AG09309 (cell line): ENCODE measurements around the gene RFFL.
"Not testable (repeated sequence)": the region's sequence is repeated elsewhere in the genome, so short reads cannot be mapped to it uniquely, and the experiment has no call there.

ENCODE experiments used
- DNase-seq: peaks from one replicate; pipeline ENCODE4 v3.0.0-alpha.2; 2010; ENCODE audit warnings: low read depth
- H3K4me3 ChIP-seq: 2 replicates; pipeline ENCODE4 v1.5.1; 2011; ENCODE audit warnings: mild to moderate bottlenecking, low read depth, low read length, moderate library complexity; ENCODE audit not compliant: control insufficient read depth
- TF ChIP-seq, protein P1 (sequence below): IDR thresholded peaks from 2 replicates; pipeline ENCODE4 v1.5.1; 2011; ENCODE audit warnings: mild to moderate bottlenecking, low read depth, low read length, inconsistent platforms; ENCODE audit not compliant: insufficient read depth, control insufficient read depth; ENCODE audit errors: missing control alignments

The RFFL gene

DNA sequence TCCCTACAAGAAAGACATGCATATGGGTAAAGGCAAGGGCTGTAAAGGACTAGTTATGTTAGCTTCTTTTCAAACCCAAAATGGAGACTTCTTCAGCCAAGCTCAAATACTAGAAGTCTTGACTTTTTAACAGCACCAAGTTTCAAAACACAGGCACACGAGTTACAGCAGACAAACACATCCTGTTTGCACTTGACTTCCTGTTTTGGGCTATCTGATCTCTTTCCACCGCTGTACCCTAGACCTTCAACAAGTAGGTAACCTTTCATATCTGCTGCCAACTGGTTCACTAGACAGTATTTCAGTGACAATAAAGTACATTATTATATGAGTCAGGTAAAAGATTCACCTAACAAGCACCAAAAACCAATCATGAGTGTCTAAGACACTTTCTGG is 12.3 kb downstream of the RFFL start:
- TF ChIP-seq, protein P1, sequence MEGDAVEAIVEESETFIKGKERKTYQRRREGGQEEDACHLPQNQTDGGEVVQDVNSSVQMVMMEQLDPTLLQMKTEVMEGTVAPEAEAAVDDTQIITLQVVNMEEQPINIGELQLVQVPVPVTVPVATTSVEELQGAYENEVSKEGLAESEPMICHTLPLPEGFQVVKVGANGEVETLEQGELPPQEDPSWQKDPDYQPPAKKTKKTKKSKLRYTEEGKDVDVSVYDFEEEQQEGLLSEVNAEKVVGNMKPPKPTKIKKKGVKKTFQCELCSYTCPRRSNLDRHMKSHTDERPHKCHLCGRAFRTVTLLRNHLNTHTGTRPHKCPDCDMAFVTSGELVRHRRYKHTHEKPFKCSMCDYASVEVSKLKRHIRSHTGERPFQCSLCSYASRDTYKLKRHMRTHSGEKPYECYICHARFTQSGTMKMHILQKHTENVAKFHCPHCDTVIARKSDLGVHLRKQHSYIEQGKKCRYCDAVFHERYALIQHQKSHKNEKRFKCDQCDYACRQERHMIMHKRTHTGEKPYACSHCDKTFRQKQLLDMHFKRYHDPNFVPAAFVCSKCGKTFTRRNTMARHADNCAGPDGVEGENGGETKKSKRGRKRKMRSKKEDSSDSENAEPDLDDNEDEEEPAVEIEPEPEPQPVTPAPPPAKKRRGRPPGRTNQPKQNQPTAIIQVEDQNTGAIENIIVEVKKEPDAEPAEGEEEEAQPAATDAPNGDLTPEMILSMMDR: no peak
- H3K4me3 ChIP-seq: no peak overlapping the region
- no peak for DNase-seq

DNA sequence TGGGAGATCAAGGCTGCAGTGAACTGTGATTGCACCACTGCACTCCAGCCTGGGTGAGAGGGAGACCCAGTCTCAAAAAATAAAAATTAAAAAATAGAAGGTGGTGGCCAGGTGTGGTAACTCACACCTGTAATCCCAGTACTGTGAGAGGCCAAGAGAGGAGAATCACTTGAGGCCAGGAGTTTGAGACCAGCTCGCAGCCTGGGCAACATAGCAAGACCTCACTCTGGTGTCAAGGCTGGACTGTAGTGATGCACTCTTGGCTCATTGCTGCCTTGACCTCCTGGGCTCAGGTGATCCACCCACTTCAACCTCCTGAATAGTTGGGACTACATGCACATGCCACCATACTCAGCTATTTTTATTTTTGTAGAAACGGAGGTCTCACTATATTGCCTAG is 13.3 kb downstream of the RFFL start:
- no peak overlapping the region for H3K4me3 ChIP-seq
- no peak for DNase-seq
- TF ChIP-seq, protein P1: no peak

DNA sequence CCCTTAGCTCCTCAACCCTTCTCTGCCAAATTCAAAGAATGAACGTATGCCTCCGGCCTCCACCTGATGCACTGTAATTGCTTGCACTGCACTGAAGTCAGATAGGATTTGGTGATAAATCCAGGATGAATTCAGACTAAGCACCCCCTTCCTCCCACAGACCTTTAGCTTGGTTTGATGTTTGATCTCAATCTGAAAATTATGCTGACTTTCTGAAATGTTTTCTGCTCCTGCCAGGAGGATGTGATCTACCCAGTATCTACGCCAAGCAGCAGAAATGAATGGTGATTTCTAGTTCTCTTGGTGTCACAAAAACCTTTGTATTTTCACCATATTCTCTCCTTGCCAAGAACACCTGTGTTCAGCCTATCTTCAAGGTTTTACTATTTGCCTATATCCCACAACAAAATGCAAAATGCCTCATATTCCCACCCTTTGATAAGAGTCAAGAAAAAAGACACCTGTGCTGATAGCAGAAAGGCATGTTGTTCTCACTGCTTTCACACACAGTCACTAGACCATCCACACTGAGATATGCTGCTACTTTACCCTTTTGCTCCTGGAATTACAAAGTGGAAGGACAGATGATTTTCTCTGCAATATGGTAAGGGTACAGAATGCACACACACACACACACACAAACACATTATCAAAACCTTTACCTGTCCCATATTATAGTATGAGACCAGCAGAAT is 14.7 kb downstream of the RFFL start:
- no peak for DNase-seq
- TF ChIP-seq, protein P1: no peak
- no peak overlapping the region for H3K4me3 ChIP-seq

DNA sequence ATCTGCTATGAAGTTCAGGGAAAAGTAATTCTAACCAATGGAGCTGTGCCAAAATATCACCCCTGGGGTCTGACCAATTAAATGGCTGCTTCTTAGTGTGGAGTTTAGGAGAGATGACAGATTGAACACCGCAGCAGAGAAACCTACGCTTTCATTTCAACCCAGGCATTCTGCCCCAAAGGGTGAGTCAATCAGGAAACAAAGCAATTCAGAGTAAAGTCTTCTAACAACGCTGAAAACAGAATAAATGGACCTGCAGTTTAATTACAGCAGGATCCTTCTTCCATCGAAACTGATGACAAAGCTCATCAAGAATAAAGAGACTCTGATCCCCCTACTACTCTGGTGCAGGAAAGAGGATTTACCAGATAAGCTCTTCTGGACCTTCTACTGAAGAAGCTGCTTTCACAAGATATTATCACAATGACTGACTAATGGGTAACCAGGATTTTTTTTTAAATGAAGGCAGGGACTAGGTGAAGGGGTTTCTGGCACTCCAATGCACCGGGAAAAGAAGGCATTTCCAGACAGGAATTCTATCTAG is 16.7 kb downstream of the RFFL start:
- TF ChIP-seq, protein P1: no peak
- no peak overlapping the region for H3K4me3 ChIP-seq
- no peak for DNase-seq

DNA sequence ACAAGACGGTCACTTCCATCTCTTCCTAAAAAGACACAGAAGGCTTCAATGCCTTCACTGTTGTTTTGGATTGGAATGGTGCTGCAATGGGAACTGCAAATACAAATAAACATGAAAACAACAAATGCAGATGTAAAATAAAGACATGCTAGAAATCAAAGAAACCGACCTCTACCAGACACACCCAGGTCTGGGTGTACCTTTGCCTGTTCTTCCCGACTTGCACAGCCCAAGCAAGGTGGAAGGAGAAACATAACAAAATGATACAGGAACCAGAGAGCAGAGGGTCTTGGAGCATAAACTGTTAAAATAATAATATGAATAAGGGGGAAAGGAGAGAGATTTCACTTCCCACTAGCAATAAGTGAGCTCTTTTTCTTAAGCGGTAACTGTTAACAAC is 17.3 kb downstream of the RFFL start:
- no peak overlapping the region for H3K4me3 ChIP-seq
- no peak for DNase-seq
- TF ChIP-seq, protein P1: no peak

DNA sequence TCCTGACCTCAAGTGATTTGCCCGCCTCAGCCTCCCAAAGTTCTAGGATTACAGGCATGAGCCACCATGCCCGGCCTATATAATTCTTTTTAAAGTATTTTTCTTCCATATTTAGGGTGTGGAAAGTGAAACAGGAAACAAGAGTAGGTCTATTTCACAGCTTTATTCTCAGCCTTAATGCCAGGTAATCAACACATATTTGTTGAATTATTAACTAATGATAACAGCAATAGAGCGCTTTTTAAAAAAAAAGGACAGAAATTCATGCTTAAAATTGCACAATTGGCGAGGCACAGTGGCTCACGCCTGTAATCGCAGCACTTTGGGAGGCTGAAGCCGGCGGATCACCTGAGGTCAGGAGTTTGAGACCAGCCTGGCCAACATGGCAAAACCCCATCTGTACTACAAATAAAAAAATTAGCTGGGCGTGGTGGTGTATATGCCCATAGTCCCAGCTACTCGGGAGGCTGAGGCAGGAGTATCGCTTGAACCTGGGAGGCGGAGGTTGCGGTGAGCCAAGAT is 18.0 kb downstream of the RFFL start:
- DNase-seq, H3K4me3 ChIP-seq: not testable (repeated sequence)

DNA sequence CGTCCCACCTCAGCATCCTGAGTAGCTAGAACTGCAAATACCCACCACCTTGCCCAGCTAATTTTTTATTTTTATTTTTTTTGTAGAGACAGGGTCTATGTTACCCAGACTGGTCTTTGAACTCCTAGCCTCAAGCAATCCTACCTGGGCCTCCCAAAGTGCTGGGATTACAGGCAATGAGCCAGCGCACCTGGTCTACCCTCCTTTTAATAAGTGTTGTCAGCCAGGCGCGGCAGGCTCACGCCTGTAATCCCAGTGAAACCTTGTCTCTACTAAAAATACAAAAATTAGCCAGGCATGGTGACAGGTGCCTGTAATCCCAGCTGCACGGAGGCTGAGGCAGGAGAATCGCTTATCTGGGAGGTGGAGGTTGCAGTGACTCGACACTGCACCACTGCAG is 19.3 kb downstream of the RFFL start:
- H3K4me3 ChIP-seq: no peak overlapping the region
- DNase-seq: no peak
- TF ChIP-seq, protein P1: no peak
